GM12801 (cell line): ENCODE results near the gene SLC44A2.

Source experiments
- TF ChIP-seq, protein P1 (sequence below): IDR thresholded peaks from one replicate; pipeline ENCODE4 v1.5.1; 2011; ENCODE audit warnings: control low read depth; ENCODE audit not compliant: insufficient read length; ENCODE audit errors: extremely low read depth

Gene SLC44A2

DNA sequence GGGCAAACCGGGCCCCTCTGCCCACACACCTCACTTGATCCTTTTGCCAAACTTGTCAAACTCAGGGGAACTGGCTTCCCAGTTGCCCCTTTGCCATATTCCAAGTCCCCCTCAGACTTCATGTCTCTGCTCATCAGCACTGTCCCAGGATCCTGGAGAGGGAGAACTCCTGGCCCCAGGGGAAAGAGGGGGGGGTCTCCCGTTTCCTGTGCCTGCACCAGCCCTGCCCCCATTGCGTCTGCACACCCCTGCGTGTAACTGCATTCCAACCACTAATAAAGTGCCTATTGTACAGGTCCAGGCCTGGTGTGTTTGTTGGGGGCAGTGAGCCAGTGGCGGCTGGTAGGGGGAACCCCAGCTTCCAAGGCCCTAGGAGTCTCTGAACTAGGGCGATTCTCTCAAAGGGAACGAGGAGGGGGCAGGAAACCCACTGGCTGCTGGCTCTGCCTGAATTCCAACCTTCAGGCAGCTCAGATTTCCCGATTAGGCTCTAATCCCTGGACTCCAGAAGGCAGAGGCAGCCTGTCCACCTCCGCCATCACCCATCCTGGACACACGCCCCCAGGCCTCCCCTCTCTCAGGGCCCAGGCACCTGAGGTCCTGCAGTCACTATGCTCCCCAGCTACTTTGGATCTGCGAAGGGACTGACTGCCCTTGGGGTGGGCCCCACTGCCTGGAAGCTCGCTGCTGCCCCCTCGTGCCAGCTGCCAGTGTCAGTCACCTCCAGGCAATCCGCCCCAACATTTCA is 19.1 kb downstream of the SLC44A2 start:
- TF ChIP-seq, protein P1, sequence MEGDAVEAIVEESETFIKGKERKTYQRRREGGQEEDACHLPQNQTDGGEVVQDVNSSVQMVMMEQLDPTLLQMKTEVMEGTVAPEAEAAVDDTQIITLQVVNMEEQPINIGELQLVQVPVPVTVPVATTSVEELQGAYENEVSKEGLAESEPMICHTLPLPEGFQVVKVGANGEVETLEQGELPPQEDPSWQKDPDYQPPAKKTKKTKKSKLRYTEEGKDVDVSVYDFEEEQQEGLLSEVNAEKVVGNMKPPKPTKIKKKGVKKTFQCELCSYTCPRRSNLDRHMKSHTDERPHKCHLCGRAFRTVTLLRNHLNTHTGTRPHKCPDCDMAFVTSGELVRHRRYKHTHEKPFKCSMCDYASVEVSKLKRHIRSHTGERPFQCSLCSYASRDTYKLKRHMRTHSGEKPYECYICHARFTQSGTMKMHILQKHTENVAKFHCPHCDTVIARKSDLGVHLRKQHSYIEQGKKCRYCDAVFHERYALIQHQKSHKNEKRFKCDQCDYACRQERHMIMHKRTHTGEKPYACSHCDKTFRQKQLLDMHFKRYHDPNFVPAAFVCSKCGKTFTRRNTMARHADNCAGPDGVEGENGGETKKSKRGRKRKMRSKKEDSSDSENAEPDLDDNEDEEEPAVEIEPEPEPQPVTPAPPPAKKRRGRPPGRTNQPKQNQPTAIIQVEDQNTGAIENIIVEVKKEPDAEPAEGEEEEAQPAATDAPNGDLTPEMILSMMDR = no peak

DNA sequence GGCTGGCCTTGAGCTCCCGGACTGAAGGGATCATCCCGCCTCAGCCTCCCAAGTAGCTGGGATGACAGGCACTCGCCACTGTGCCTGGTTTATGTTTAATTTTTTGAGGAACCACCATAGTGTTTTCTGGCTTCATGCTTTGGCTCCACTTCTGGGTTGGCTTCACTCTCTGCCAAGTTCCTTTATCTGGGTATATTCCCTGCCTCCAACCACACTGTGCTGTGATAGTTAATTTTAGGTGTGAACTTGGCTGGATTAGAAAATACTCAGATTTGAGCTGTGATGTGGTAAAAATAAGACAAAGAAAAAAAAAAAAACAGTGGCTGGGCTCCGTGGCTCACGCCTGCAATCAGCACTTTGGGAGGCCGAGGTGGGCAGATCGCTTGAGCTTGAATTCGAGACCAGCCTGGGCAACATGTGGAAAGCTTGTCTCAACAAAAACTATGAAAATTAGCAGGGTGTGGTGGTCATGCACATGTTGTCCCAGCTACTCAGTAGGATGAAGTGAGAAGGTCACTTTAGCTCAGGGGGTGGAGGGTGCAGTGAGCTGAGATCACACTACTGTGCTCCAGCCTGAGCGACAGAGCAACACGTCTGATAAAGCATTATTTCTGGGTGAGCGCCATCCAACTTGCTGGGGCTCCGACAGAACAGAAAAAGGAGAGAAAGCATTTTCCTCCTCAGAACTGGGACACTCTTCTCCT is 21.3 kb downstream of the SLC44A2 start:
- TF ChIP-seq, protein P1 = no peak

DNA sequence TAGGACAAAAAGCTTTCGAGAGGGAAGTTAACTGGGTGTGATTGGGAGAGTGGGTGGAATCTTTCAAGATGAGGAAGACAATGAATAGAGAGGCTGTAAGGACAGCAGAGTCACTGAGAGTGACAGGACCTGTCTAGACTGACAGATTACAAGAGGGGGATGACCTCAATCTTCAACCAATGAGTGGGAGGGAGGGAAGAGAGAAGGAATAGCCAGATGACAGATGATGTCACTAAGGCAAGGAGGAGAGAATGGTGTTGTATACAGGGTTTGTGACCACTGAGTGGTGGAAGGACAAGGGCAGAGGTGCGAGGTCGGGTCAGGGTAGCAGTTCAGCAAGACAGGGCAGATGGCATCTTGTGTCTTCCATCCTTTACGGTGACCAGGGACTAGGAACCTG is 23.0 kb downstream of the SLC44A2 start:
- TF ChIP-seq, protein P1 = no peak

DNA sequence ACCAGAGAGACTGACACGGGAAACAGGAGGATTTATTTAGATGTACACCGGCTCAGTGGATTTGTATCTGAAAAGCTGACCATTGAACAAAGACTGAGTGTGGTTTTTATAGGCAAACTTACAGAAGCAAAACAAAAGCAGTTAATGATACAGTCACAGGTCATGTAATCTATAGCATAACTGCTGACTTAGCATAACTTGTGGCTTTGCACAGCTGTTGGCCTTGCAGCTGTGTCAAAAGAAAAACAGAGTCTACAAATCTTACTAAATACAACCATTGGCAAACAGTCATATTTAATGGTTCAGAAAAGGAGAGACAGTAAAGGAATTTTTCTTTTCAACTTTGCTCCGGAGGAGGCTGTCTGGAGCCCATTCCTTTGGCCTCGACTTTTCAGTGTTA is 26.5 kb downstream of the SLC44A2 start:
- TF ChIP-seq, protein P1 = no peak

DNA sequence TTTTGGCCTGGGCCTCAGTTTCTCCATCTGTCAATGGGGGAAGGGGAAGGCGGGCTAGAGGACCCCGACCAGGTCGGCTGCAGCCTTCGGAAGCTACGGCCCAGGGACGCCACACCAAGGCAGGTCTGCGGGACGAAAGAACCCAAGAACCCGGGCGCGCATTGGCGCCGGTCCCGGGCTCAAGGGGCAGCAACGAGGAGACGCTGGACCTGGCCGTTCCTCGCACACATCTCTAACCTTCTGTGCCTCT is 28.1 kb downstream of the SLC44A2 start:
- TF ChIP-seq, protein P1 = no peak

DNA sequence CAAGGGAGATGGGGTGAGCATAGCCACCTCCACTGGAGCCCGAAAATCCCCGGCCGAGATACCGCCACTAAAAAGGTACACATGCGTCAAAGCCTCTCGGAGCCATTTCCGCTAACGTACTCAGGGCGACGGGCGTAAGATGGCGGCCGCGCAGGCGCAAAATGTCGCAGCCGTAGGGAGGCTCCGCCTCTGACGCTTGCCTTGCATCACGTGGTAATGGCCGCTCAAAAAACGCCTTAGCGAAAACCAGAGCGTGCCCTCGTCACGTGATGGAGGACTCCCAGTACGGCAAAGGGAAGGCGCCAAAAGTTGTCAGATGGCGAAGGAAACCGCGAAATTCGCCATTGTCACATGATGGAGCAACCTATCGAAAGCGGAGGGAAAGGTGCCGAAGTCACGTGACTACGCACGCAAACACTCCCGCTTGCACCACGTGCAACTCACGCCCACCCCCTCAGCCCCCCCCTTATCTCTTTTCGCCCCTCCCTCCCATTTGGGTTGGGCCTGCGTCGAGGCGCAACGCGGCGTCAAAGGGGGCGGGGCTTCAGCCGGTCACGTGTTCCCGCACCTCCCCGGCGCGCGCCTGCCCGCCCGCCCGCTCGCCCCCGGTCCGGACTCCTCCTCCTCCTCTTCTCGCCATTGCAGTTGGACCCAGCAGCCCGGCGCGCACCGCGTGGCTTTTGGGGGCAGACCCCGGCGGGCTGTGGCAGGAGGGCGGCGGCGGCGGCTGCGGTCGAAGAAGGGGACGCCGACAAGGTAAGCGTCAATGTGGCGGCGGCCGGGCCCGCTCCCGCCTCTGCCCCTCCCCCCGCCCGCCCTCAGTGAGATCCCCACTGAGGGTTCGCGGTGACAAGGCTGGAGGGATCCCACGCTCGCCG is 28.6 kb downstream of the SLC44A2 start, which contains the start of gene ILF3:
Gene ILF3 (plus strand): TSS at position 615 of the 878 bp plus-strand sequence. CDS start 16,260 bp downstream, outside the sequence.
- TF ChIP-seq, protein P1 = no peak

DNA sequence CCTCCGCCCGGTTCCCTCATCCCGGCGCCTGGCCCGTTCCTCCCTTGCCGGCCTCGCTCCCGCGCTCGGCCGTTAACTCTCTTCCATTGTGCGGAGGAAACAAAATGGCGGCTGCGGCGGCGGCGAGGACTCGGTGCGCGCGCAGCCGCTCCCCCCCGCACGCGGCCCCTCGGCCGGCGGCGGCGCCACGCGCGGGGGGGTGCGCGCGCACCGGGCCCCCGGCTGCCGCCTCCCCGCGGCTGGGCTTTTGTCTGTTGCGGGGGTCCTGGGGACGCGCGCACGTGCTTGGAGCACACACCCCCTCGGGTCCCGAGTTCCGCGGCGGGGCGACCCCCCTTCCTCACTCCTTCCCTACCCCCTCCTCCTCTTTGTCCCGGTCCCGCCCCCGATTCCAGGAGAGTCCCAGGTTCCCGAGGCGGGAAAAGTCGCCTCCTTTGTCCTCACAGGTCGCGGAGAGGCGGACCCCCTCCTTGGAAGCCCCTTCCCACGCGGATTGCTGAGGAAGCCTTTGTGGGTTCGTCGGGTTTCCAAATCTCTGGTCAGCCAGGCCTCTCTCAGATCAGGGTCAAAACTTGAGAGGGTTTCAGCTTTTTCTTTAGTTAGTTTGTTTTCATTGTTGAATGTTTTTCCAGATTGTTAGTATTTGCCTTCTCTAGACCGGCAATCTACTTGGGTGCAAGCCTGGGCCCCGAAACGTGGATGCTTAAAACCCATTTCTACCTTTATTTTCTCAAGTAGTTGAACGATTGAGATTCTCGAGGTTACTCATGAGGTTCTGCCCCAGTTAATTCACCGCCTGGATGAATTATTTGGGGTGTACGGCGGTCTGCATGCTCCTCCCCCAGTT is 29.5 kb downstream of the SLC44A2 start:
- TF ChIP-seq, protein P1 = no peak
